IMR-90 (cell line): ENCODE results near the gene PHF14. TPM values are rescaled to one million over a fixed set of nuclear protein-coding genes. Genes with fewer than 3 reads are reported as not detected.

Experiments used
- ATAC-seq: fragments of 200-7000 bp; cut with Tn5 transposase; 2 replicates; pipeline ENCODE4 v1.9.1; 2020; ENCODE audit warnings: low read depth, mild to moderate bottlenecking, moderate library complexity
- BruUV-seq: library from RNA; stranded (reverse); fragments of 400-500 nt; replicated peaks from 2 replicates; lab custom pipeline; 2021; lab: Mats Ljungman, UMichigan
- CTCF ChIA-PET: fragments of 300-600 bp; formaldehyde crosslinking; extraction: SDS; loops from one replicate; lab custom pipeline; 2021; ENCODE audit warnings: antibody characterized with exemption; lab: Yijun Ruan, JAX
- POLR2A ChIA-PET: fragments of 300-600 bp; sonication (Branson Sonifier 250); formaldehyde crosslinking; loops from one replicate; lab custom pipeline; 2022; ENCODE audit warnings: antibody characterized with exemption; ENCODE audit not compliant: unreplicated experiment; lab: Charles Lee
- DNase-seq: peaks from one replicate; pipeline ENCODE4 v3.0.0; 2013
- H2AFZ ChIP-seq: replicated peaks from 2 replicates; pipeline ENCODE3; 2013; ENCODE audit warnings: low read length, mild to moderate bottlenecking; ENCODE audit not compliant: poor library complexity
- H2AK5ac ChIP-seq: 2 replicates; pipeline ENCODE4 v1.6.1; 2013; ENCODE audit warnings: low read depth, low read length, inconsistent platforms
- H2AK9ac ChIP-seq: replicated peaks from 2 replicates; pipeline ENCODE3; 2013; ENCODE audit warnings: mild to moderate bottlenecking, low read depth, low read length, moderate library complexity; ENCODE audit not compliant: poor library complexity
- H2BK120ac ChIP-seq: 2 replicates; pipeline ENCODE4 v1.6.1; 2013; ENCODE audit warnings: low read depth, low read length, inconsistent platforms
- H2BK15ac ChIP-seq: 3 replicates; pipeline ENCODE4 v1.6.1; 2013; ENCODE audit warnings: low read depth, low read length, inconsistent platforms
- H2BK20ac ChIP-seq: 2 replicates; pipeline ENCODE4 v1.6.1; 2013; ENCODE audit warnings: low read depth, mild to moderate bottlenecking, inconsistent platforms, low read length, moderate library complexity
- H2BK5ac ChIP-seq: 2 replicates; pipeline ENCODE4 v1.6.1; 2013; ENCODE audit warnings: mild to moderate bottlenecking, low read depth, low read length, inconsistent platforms; ENCODE audit not compliant: poor library complexity, severe bottlenecking
- H3K14ac ChIP-seq: replicated peaks from 2 replicates; pipeline ENCODE4 v1.6.1; 2013; ENCODE audit warnings: low read depth, low read length, inconsistent platforms
- H3K18ac ChIP-seq: 2 replicates; pipeline ENCODE4 v1.6.1; 2013; ENCODE audit warnings: low read depth, low read length, control low read depth
- H3K23ac ChIP-seq: 2 replicates; pipeline ENCODE4 v1.6.1; 2013; ENCODE audit warnings: low read depth, low read length, inconsistent platforms
- H3K27ac ChIP-seq: 2 replicates; pipeline ENCODE4 v1.5.1; 2013; ENCODE audit warnings: mild to moderate bottlenecking, control low read depth, low read length; ENCODE audit not compliant: insufficient read depth
- H3K27me3 ChIP-seq: 2 replicates; pipeline ENCODE4 v1.6.1; 2013; ENCODE audit warnings: low read length; ENCODE audit not compliant: control insufficient read depth, insufficient read depth
- H3K36me3 ChIP-seq: 2 replicates; pipeline ENCODE4 v1.6.1; 2013; ENCODE audit warnings: low read length, mixed read lengths; ENCODE audit not compliant: control insufficient read depth, insufficient read depth
- H3K4ac ChIP-seq: 2 replicates; pipeline ENCODE4 v1.6.1; 2013; ENCODE audit warnings: low read depth, low read length, inconsistent platforms
- H3K4me1 ChIP-seq: 2 replicates; pipeline ENCODE4 v1.6.1; 2013; ENCODE audit warnings: low read length, mixed read lengths; ENCODE audit not compliant: control insufficient read depth, insufficient read depth
- H3K4me2 ChIP-seq: 2 replicates; pipeline ENCODE4 v1.6.1; 2013; ENCODE audit warnings: low read depth, mild to moderate bottlenecking, control low read depth, low read length, moderate library complexity
- H3K4me3 ChIP-seq: 2 replicates; pipeline ENCODE4 v1.5.1; 2013; ENCODE audit warnings: low read depth, mild to moderate bottlenecking, control low read depth, low read length, moderate library complexity; ENCODE audit not compliant: insufficient read depth
- H3K56ac ChIP-seq: 2 replicates; pipeline ENCODE4 v1.6.1; 2013; ENCODE audit warnings: low read length, inconsistent platforms; ENCODE audit not compliant: insufficient read depth; ENCODE audit errors: extremely low read depth
- H3K79me1 ChIP-seq, 2 experiments: 2 replicates each; pipeline ENCODE4 v1.6.1; 2013; ENCODE audit warnings: low read length in 2 of 2, inconsistent platforms in 1 of 2, low read depth in 1 of 2
- H3K9ac ChIP-seq: 2 replicates; pipeline ENCODE4 v1.6.1; 2013; ENCODE audit warnings: low read depth, low read length, control low read depth
- H3K9me1 ChIP-seq: 2 replicates; pipeline ENCODE4 v1.6.1; 2013; ENCODE audit warnings: low read length, inconsistent platforms; ENCODE audit not compliant: insufficient read depth
- H3K9me3 ChIP-seq: 2 replicates; pipeline ENCODE4 v1.6.1; 2013; ENCODE audit warnings: low read length; ENCODE audit not compliant: control insufficient read depth, insufficient read depth
- H4K20me1 ChIP-seq: 2 replicates; pipeline ENCODE4 v1.6.1; 2013; ENCODE audit warnings: low read length, inconsistent platforms; ENCODE audit not compliant: insufficient read depth
- H4K5ac ChIP-seq: 2 replicates; pipeline ENCODE4 v1.6.1; 2013; ENCODE audit warnings: mild to moderate bottlenecking, low read depth, low read length, control low read depth
- H4K8ac ChIP-seq, 2 experiments: 2 replicates each; pipeline ENCODE4 v1.6.1; 2013; ENCODE audit warnings: low read depth in 2 of 2, low read length in 2 of 2, control low read depth in 1 of 2, inconsistent platforms in 1 of 2
- H4K91ac ChIP-seq: 2 replicates; pipeline ENCODE4 v1.6.1; 2013; ENCODE audit warnings: low read depth, low read length, inconsistent platforms; ENCODE audit not compliant: insufficient read depth
- CHD1 ChIP-seq: IDR thresholded peaks from 2 replicates; pipeline ENCODE4 v1.6.1; 2012; ENCODE audit warnings: low read depth, low read length, improper control_type of control experiment
- WGBS, 2 experiments: methylation state at CpG; one replicate each; pipeline versions ENCODE4 v1.1.5 to v1.1.7; 2013; ENCODE audit warnings: missing lambda C conversion rate in 2 of 2; ENCODE audit not compliant: insufficient read length in 1 of 2; ENCODE audit errors: extremely low coverage in 2 of 2; 5-methylcytosine and 5-hydroxymethylcytosine counted together
- dilution Hi-C: fragments of 300-500 bp; cut with HindIII; formaldehyde crosslinking; loops from one replicate; pipeline ENCODE4 v1.14.3; 2018; ENCODE audit warnings: low sequenced_read_pairs; ENCODE audit not compliant: unreplicated experiment
- in situ Hi-C: fragments of 300-500 bp; cut with MboI; formaldehyde crosslinking; loops from 3 replicates; pipeline ENCODE4 v1.14.3; 2019; ENCODE audit warnings: low sequenced_read_pairs, inconsistent platforms, mixed read lengths
- intact Hi-C: fragments of 100-400 bp; cut with micrococcal nuclease; formaldehyde crosslinking; loops from 2 replicates; pipeline ENCODE4 v1.10.0; 2022
- polyA plus RNA-seq, 3 experiments: library from polyadenylated mRNA; depleted of rRNA; stranded (reverse); fragments of >200 nt; gene quantifications; 2 replicates each; pipeline ENCODE4 v1.2.3, GENCODE V29; 2012; ENCODE audit warnings: low replicate concordance in 1 of 3
- total RNA-seq: library from RNA; depleted of rRNA; stranded (reverse); fragments of >200 nt; gene quantifications from 2 replicates; pipeline ENCODE4 v1.2.3, GENCODE V29; 2012
- TF ChIP-seq, protein P1 (sequence below): fragments of 150-350 bp; IDR thresholded peaks from 2 replicates; pipeline ENCODE4 v1.6.1; 2017; ENCODE audit warnings: mild to moderate bottlenecking, antibody characterized with exemption, low read length, low read depth

PHF14 gene
- total and polyA plus RNA-seq, 2 of the 4 experiments (the other 2 are of a cell fraction) = 8.7 to 17.2 TPM

- Histone ChIP-seq H4K20me1 (no peaks in the 10 kb centered on the region), H3K56ac (no peak overlapping the region), H3K18ac (no peak overlapping the region), H2AK9ac (no peak overlapping the region), H3K9ac (no peak overlapping the region), H4K8ac (no peak overlapping the region), H2BK20ac (no peak overlapping the region), H3K9me1 (no peaks in the 10 kb centered on the region), H3K9me3 (no peaks in the 10 kb centered on the region), H2AFZ (no peak overlapping the region), H2BK15ac (no peak overlapping the region), H2AK5ac (no peak overlapping the region), H3K79me1 (no peaks in the 10 kb centered on the region), H3K27ac (no peak overlapping the region), H3K4ac (no peak overlapping the region), H4K5ac (no peak overlapping the region), H2BK5ac (no peak overlapping the region), H3K4me3 (no peak overlapping the region), H3K23ac (no peak overlapping the region), H3K4me2 (no peak overlapping the region), H4K91ac (no peak overlapping the region), H3K14ac (no peak overlapping the region), H3K36me3 (no peaks in the 10 kb centered on the region), H2BK120ac (no peak overlapping the region), H3K4me1 (peaks cover 5% of the 10 kb centered on the region), H3K27me3 (no peaks in the 10 kb centered on the region; the same call in 1 of the 2 replicates)
- TF ChIP-seq, protein P1, sequence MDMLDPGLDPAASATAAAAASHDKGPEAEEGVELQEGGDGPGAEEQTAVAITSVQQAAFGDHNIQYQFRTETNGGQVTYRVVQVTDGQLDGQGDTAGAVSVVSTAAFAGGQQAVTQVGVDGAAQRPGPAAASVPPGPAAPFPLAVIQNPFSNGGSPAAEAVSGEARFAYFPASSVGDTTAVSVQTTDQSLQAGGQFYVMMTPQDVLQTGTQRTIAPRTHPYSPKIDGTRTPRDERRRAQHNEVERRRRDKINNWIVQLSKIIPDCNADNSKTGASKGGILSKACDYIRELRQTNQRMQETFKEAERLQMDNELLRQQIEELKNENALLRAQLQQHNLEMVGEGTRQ = no peak
- TF ChIP-seq CHD1 = no peak
- in situ Hi-C loops (no loop called here), dilution Hi-C loops (no loop called here), intact Hi-C loops (no loop called here)
- DNase-seq (no peak), ATAC-seq (no peak)
- WGBS, 2 experiments = no CpG with 5 or more reads among the region's 5 CpGs
- no TSS peak for BruUV-seq
- CTCF ChIA-PET = interaction anchor here (0.7 kb wide), 1 partner anchor 124 kb away, joined by 3 read pairs; no protein-coding TSS in a partner anchor
- POLR2A ChIA-PET = no interaction called here
Measured at GRCh38 chr7:11208883-11209465, 235.3 kb downstream of the PHF14 start.
